ENCODE results near the gene ADRB2.

DNA sequence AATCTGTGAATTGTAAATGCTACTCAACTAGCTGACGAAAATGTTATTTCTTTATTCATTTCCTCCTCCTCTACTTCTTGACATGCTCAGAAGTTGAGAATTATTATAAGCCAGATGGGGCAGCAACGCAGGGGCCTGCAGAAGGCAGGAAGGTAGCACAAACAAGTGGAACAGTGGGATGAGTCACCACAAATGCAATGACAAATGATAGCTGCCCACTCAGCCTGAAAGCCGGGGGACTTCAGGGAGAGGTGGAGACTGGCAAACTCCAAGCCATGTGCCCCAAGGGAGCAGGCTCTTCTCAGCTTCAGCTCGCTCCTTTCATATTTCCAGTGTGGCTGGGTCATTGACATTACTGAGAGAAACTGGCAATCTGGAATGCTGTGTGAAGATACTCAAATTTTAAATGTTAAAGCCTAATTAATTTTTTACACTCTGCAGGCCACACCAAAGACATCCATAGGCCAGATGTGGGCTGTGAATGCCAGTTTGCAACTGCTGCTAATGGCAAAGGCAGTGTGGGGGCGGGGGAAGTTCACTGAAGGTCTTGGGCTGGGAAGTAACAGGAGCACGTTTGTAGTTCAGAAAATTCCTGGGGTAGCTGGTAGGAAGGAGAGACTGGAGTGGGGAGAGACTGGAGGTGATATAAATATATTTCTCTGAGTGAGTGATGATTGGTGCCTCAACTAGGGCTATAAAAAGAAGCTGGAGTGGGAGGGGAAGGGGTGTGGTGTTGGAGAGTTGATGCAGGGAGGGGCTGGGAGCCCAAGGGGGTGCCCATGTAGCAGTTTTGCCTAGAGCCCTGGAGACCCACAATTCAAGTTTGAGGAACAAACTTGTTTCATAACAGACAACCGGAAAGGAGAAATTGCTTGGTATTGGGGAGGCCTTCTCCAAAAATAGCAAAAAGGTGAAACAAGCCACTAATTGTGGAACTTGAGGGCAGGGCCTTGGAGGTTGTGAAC lies 20.8 kb upstream of the ADRB2 start:
- no peak for TF ChIP-seq ISL1 (CRISPR knock-in tag; IDR thresholded peaks at IDR 0.05)
- TF ChIP-seq ARNTL (CRISPR knock-in tag; IDR thresholded peaks at IDR 0.05; ENCODE audit: borderline replicate concordance, low read depth) = no peak
- no peak for TF ChIP-seq PATZ1 (CRISPR knock-in tag; IDR thresholded peaks at IDR 0.05; ENCODE audit: borderline replicate concordance)
- no peak for TF ChIP-seq CREB5 (CRISPR knock-in tag; IDR thresholded peaks at IDR 0.05; ENCODE audit: low read depth)
- TF ChIP-seq RARB (CRISPR knock-in tag; IDR thresholded peaks at IDR 0.05) = no peak
- no peak for TF ChIP-seq PPARA (CRISPR knock-in tag; IDR thresholded peaks at IDR 0.05; ENCODE audit: borderline replicate concordance)
- no peak for TF ChIP-seq BACH2 (CRISPR knock-in tag; IDR thresholded peaks at IDR 0.05; ENCODE audit: borderline replicate concordance)
- no peak for TF ChIP-seq OSR1 (CRISPR knock-in tag; IDR thresholded peaks at IDR 0.05)
- TF ChIP-seq TCF4 (CRISPR knock-in tag; IDR thresholded peaks at IDR 0.05; ENCODE audit: borderline replicate concordance) = no peak
